GM21529 (cell line): ENCODE measurements around the gene ITPR2.
"Not testable (repeated sequence)": the region's sequence is repeated elsewhere in the genome, so short reads cannot be mapped to it uniquely, and the experiment has no call there.

Experiments used
- ATAC-seq: cut with Tn5 transposase; IDR thresholded peaks from one replicate; pipeline ENCODE4 v1.9.1; 2021; ENCODE audit not compliant: unreplicated experiment

Gene ITPR2

DNA sequence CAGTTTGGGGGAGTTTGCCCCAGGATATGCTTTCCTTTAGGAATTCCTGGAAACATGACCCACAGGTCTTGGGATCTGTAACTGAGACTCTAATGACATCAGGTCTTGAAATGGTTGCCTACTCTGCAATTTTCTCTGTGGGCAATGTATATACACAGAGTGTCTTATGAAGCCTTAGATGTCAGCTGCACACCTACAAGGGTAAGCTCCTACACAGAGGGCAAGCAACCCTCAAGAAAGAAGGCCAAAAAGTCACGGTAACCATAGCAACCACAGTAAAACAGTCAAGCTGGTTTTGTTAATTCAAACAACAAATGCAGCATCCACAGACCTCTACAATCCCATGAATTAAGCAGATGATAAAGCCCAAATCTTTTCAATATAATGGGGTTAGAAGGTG, 344.6 kb downstream of the ITPR2 start:
- ATAC-seq, result no peak

DNA sequence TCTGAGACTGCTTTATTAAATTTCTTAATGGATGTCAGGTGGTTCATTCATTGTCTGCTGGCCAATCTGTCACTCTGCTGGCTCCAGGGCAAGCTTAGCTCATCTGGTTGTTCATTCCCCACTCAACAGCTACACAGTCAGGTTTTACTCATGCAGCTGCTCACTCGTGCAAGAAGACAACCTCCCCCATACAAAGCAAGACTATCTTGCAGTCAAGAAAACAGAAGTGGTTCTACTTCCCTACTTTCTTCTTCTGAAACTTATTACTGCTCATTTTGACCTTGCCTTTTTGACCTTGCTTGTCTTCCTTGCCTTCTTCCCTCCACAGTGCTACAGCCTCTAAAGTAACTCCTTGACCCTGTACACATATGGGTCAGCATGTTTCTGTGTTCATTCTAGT, 359.7 kb downstream of the ITPR2 start:
- peak; percentile 89 for ATAC-seq

DNA sequence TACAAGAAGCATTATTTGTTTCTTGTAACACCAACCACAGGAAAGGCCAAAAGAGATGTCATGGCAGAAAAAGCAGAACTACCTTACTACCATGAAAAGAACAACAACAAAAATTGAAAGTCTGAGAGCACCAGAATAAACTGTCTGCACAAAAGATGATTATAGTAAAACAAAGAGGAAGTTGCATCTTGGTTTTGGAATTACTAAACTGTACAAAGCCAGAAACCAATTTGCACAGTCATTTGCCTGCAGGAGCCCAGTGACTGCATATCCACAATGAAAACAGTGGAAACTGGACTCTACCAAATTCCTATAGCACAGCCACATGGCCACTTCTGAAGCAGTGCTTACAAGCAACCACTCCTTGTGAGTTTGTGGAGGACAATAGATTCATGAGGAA, 361.4 kb downstream of the ITPR2 start:
- peak; percentile 69 for ATAC-seq

DNA sequence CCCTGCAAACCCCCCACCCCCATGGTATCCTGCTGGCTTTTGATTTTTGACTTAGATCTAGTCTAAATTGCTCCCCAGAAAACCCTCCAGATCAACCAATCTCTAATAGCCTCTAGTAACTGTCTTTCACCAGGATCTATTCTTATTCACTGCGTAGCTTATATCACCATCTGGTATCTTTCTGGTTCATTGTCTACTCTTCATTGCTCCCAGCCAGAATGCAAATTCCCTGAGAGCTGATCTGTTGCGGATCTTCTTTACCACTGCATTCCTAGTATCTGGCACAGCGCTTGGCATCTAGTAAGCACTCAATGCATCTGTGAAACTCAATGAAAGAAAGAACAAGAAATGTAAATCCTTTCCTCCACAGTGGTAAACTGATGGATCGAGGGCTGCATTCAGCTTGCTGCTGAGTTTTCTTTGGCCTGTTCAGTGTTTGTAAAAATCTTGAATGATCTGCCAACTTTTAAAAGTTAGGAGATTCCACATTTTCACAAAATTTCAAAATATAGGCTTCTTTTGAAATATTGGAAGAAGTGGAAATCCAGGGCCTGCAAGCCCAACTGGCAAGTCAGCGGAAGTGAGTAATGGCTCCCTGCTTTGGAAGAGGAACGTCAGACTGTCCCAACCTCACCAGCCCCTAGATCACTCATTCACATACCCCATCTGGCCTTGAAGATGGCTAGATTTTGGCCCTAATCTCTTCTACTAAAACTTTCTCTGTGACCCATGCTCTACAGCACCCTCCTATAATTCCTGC, 363.4 kb downstream of the ITPR2 start:
- ATAC-seq, result no peak

DNA sequence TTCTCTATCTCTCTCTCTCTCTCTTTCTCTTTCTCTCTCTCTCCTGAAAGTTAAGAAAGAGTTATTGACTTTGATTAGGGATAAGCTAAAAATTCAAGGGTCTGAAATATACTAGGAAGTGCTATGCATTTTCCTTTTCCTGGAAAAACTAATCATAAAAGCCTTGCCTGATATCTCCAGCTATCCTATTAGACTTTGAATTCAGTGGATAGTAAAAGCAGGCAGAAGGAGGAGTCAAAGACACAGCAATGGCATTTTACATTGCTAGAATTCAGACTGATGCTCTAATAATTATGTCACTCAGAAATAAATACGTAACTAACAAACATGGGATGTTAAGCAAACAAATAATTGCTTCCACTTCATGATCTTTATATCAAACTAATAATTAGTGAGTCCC, 365.6 kb downstream of the ITPR2 start:
- ATAC-seq, result no peak

DNA sequence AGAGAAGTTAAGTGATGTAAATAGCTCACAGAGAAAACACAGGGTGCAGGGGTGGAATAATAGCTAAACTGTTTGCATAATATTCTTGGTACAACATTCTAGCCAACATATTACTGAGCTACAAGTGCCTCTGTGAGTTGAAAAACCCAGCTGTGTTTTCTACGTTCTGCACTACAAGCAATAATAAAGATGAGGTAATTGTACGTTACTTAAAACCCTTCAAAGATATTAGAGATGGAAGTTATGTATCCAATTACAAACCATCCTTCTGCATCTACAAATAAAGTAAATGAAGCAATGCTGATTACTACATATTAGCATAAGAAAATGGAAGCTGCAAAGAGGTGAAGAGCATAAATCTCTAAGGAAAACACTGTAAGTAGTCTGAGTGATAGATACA, 366.3 kb downstream of the ITPR2 start:
- no peak for ATAC-seq

DNA sequence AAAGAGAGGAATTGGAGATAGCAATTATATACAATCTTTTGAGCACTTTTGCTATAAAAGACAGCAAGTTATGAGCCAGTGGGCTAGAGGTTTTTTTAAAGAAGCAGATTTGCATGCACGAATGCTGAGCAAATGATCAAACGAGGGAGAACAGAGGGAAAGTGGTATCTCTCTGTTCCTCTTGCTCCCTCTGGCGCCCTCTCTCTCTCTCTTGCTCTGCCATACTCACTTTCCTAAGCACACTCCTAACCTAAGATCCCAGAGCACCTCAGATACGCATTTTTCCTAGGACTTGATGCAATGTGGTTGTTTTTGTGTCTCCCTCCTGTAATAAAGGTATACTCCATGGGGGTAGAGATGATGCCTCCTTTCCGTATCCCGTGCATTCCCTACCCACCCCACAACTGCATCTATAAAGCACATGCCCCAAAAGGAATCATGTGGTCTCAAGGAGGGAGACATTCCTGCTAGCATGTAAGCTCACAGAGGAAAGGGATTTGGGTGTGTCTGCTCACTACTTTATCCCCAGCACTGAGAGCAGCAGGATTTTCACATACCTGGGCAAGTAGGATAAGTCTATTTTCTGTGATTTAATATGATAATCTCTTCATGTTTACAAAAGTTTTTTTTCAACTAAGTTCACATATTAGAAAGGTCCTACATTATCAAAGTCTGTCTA, 367.4 kb downstream of the ITPR2 start:
- ATAC-seq, result no peak

DNA sequence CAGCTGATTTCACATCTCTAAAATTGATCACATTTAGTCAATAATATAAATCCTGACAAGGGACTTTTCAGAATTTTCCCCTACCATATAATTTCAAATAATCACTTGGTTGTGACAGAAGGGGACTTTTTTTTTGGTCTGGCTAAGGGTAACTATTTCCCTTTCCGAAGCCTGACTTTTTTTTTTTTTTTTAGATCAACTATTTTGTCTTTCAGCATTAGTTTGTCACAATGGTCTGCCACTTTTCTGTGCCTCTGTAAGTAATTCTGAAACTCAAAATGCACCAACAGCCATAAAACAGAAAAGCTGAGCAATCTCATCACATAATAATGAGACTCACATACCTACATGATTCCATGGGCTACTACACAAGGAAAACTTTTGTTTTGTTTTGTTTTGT, 371.2 kb downstream of the ITPR2 start:
- no peak for ATAC-seq

DNA sequence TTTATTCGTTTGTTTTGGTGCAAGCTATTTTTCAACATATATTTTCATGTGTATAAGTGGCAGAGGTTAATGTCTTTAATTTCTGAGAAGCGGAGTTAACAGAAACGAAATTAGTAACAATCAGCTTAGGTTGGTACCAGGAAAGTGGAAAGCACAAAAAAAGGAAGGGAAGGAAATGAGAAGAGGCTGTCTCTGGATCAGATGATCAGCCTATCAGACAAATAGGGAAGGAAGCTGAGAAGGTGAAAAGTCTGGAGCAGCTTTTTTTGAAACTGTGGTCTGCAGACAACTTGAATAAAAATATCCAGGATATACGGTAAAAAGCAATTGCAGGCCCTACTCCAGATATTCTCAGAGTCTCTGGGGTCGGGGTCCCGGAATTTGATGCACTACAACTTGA, 372.6 kb downstream of the ITPR2 start:
- no peak for ATAC-seq

DNA sequence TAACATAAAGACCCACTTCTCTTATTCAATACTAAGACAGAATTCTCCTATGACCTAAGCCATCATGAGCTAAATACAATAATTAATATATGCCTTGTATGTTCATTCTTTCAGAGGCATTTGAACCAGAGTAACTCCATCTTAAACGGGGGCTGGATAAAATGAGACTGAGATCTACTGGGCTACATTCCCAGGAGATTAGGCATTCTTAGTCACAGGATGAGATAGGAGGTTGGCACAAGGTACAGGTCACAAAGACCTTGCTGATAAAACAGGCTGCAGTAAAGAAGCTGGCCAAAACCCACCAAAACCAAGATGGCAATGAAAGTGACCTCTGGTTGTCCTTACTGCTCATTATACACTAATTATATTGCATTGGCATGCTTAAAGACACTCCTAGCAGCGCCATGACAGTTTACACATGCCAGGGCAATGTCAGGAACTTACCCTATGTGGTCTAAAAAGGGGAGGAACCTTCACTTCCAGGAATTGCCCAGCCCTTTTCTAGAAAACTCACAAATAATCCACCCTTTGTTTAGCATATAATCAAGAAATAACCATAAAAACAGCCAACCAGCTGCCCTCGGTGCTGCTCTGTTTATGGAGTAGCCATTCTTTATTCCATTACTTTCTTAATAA, 376.9 kb downstream of the ITPR2 start:
- no peak for ATAC-seq

DNA sequence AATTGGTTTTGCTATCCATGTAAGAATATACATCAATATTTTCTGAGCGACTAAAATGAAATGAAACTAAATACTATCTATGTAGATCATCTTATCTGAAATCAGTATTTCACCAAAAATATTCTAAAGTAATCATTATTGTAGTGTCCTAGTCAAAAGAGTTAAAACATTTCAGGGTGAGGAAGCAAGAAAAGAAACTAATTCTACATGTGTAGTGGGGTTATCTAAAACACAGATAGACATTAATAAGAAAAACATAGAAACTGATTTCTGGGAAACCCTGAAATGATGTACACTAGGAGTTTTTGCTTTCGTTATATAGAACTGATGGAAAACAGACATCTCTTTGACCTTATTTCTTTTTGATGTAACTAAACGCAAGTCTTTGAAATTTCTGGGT, 379.7 kb downstream of the ITPR2 start:
- no peak for ATAC-seq

DNA sequence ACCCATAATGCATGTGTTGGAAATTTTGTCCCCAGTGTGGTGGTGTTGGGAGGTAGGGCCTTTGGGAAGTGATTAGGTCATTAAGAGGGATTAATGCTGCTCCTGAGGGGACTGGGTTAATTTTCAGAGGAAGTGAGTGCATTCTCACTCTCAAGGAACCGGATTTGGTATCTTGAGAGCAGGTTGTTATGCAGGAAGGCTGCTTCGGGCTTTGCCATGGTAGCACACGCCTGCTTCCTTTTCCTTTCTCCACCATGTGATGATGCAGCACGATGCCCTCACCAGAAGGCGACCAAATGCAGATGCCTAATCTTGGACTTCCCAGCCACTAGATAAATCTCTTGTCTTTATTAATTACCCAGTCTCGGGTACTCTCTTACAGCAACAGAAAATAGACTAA, 380.5 kb downstream of the ITPR2 start:
- ATAC-seq, result no peak

DNA sequence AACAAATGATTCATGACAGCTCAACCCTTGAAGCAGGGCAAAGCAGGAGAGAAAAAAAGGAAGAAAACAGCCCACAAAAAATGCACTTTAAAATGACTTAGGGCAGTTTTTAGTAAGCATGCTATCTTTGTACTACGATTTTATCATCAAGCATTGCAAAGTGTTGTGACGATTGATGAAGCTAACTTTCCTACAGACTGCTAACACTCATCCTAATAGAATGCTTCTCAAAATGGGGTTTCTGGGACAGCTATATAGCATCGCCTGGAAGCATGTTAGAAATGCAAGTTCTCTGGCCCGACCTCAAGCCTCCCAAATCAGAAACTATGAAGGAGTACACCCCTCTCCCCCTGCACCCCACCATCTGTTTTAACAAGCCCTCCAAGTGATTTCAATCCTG, 381.2 kb downstream of the ITPR2 start:
- ATAC-seq, result no peak

DNA sequence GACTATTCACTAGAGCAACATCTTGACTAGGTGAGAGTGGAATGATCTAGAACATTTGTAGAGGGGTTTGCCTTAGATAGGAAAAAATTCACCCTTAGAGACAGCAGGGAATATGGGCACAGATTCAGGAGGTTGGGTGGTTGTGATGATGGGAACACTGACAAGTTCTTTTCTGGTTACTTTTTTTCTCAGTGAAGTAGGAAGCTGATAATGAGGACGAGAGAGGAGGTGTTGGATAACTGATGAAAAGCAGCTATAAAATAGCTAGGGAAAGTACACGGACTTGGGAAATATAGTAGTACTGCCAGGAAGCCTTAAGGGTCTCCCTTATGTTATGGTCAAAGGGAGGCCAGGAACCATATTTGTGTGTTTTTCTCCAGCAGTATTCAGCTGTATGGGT, 387.1 kb downstream of the ITPR2 start:
- ATAC-seq, result no peak

DNA sequence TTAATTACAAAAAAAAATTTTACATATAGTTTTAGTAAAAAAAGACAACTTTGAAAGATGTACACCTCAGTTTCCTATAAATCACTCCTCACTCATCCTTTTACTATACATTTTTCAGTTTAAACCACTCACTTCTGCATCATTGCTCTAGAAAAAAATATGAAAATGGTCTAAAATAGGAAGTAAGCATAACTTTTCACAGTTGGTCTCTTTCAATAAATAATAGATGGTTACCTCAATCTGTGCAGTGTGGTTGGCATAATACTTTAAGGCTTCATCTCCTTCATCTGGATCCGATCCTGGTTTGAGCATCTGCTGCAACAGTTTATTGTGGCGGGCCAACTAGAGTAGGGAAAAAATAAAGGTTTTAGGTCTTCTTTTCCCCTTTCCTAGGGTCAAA, 389.7 kb downstream of the ITPR2 start:
- no peak for ATAC-seq

DNA sequence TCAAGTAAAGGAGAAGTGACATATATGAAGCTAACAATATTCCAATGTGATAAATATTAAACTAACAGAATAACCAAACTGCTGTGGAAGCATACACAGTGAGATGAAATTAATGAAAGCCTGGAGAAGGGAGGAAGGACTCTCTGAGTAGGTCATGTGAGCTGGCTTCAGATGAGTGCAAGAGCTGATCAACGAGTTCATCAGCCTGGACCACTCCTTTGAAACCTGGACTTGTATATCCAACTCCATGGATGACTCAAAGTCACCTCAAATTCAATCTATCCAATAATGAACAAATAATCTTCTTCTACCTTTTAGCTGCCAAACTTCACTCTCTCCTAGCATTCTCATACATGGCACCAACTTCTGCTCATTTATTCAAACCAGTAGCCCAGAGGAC, 391.6 kb downstream of the ITPR2 start:
- no peak for ATAC-seq

DNA sequence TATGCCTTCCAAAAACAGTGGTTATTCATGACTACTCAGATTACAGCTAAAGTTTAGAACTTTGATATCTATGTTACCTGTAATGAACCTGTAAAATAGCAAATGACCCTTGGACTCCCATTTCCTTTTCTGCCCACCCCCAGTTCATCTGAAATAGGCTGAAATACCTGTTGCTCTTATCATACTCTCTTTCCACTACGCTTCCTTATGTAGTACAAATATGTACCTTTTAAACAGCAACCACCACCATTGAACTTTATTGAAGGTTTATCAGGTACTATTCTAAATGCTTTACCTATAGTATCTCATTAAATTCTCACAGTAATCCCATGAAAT, 398.0 kb downstream of the ITPR2 start:
- no peak for ATAC-seq

DNA sequence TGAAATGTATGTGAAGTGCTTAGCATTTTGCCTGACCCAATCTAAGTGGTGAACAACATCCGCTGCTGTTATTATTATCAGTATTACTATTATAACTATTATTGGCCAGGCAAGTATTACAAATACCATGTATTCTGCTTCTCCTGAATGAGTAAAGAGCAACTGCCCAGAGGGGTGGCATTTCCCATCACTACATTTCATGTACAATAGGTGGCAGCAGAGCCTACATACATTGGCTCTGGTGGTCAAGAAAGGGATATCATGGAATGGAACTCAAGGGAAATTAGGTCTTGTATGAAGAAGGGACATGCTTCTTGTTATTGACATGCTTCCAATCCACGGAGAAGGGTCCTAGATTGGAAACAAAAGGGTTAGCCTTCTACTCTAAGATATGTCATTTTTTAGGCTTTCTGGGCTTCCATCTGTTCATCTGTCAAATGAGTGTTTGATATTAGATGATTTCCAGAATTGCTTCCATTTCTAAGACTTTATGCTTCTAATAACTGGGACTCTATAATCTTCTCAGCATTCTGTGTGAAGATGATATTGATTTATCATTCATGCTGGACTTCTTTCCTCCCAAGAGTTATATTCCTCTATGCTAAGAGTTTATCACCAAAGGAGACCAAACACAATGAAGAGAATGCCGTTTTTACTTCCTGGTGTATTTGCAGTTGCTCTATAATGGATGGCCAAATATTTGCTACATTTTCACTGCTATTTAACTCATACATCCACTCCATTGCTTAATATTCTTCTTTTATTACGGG, 398.5 kb downstream of the ITPR2 start:
- ATAC-seq, result no peak

DNA sequence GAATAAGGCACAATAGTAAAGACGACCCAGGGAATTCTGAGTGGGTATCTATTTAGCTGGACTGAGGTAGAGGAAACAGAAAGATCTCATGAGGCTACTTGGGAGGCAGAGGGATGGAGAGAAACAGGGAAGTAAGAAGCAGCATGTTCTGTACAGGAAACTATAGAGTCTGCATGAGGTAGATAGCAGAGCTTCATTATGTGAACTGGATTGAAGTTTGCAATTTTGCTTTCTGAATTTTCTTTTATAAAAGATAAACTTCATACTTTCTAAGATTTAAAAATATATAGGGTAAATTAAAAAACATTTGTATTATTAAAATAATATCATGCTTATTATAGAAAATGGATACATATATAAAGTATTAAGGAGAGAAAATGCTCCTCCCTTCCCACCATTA, 399.3 kb downstream of the ITPR2 start:
- ATAC-seq, result not testable (repeated sequence)

DNA sequence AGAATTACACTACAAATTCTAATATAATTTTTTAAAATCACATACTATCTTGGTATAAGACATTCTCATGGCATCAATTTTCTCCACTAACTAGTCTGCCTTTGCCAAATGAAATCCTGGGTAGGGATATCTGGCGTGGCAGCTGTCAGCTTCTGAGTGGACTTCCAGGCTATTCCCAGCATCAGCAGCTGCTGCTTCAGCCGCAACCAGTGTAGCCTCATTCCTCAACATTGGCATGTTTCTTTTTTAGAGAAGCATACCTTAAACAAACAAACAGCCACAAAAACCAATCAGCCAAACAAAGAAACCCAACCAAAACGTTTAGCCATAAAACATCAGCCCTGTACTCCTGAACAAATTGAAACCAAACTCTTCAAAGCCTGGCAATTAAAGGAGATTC, 401.8 kb downstream of the ITPR2 start:
- ATAC-seq, result no peak

DNA sequence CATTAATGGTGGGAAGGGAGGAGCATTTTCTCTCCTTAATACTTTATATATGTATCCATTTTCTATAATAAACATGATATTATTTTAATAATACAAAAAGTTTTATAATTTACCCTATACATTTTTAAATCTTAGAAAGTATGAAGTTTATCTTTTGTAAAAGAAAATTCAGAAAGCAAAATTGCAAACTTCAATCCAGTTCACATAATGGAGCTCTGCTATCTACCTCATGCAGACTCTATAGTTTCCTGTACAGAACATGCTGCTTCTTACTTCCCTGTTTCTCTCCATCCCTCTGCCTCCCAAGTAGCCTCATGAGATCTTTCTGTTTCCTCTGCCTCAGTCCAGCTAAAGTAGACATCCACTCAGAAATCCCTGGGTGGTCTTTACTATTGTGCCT, 402.4 kb downstream of the ITPR2 start:
- not testable (repeated sequence) for ATAC-seq
